ENCODE measurements around the gene EIF3I.

DNA sequence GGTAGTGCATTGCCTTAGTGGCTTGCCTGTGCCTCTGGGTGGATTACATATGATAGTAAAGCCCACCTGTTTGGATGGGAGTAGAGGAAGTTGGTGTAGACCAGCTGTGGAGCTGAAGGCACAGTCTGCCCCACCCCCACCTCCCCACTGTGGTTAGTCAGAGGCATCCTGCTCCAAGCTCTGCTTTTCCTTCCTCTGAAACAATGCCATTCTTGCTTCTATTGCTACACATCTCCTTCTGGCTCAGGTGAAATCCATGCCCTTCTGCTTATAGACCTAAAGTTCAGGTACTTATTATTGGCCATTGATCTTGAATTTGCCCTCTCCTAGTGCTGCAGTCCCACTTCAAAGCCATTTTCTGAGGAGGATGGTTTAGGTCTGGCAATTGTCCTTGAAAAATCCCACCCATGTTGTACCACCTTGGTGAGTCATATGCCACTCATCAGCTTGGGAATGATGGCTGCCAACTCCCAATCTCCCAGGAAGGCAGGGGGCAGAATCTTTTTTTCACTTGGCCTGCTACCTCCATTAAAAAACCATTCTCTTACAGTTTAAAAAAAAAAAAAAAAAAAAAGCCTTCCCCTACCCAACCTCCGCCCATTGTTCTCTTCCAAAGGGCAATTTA, 49.5 kb upstream of the EIF3I start:
- no peak for TF ChIP-seq POLR2A (IDR thresholded peaks at IDR 0.05)
- no peak for TF ChIP-seq CTCF (IDR thresholded peaks at IDR 0.05)

All from lower leg skin (tissue), 3 donors.